SK-N-SH (cell line): ENCODE measurements around the gene SPACA1. TPM values are rescaled to one million over a fixed set of nuclear protein-coding genes. Genes with fewer than 3 reads are reported as not detected.

Experiments
- CTCF ChIA-PET: fragments of 300-600, 350-600 bp; formaldehyde crosslinking; extraction: SDS; loops from one replicate; lab custom pipeline; 2021; lab: Yijun Ruan, JAX
- POLR2A ChIA-PET: fragments of 350-600 bp; sonication (Branson Sonifier 250); formaldehyde crosslinking; extraction: SDS; loops from one replicate; lab custom pipeline; 2020; ENCODE audit warnings: antibody characterized with exemption, inconsistent platforms; lab: Yijun Ruan, JAX
- DNase-seq: peaks from one replicate; pipeline ENCODE4 v3.0.0; 2012
- H2AFZ ChIP-seq: fragments of 200-600 bp; sonication (generic); 2 replicates; pipeline ENCODE4 v1.8.1; 2016; ENCODE audit warnings: antibody characterized with exemption, mild to moderate bottlenecking, low read depth
- H3F3A ChIP-seq: fragments of 200-600 bp; sonication (generic); replicated peaks from 2 replicates; pipeline ENCODE3; 2016; ENCODE audit warnings: antibody characterized with exemption, mild to moderate bottlenecking; ENCODE audit not compliant: insufficient read depth
- H3K27ac ChIP-seq, 2 experiments: fragments of 200-500 bp in 1 of 2; fragments of 200-600 bp in 1 of 2; sonication (Bioruptor generic) in 1 of 2; sonication (generic), shearing (Covaris generic) in 1 of 2; 2 replicates each; pipeline versions ENCODE4 v1.5.1 to v1.6.1; 2014 to 2016; ENCODE audit warnings: low read depth in 2 of 2, inconsistent platforms in 1 of 2, low read length in 1 of 2, mild to moderate bottlenecking in 1 of 2, mixed read lengths in 1 of 2
- H3K27me3 ChIP-seq: fragments of 200-600 bp; sonication (generic), shearing (Covaris generic); 2 replicates; pipeline ENCODE4 v1.6.1; 2016; ENCODE audit warnings: mixed run types; ENCODE audit not compliant: insufficient read depth
- H3K36me3 ChIP-seq, 2 experiments: fragments of 200-500 bp in 1 of 2; fragments of 200-600 bp in 1 of 2; sonication (Bioruptor generic) in 1 of 2; sonication (generic) in 1 of 2; replicated peaks in 1 of 2; 2 replicates each; pipeline versions ENCODE3 to v1.5.1; 2014 to 2016; ENCODE audit warnings: low read length in 1 of 2, mild to moderate bottlenecking in 1 of 2; ENCODE audit not compliant: insufficient read depth in 2 of 2, control insufficient read depth in 1 of 2
- H3K4me1 ChIP-seq, 2 experiments: fragments of 200-500 bp in 1 of 2; fragments of 200-600 bp in 1 of 2; sonication (Bioruptor generic) in 1 of 2; sonication (generic), shearing (Covaris generic) in 1 of 2; 2 replicates each; pipeline versions ENCODE4 v1.5.1 to v1.6.1; 2014 to 2016; ENCODE audit warnings: low read depth in 1 of 2, low read length in 1 of 2, mixed run types in 1 of 2; ENCODE audit not compliant: insufficient read depth in 2 of 2, control insufficient read depth in 1 of 2
- H3K4me2 ChIP-seq: fragments of 200-600 bp; sonication (generic), shearing (Covaris generic); 2 replicates; pipeline ENCODE4 v1.6.1; 2017; ENCODE audit warnings: mixed run types
- H3K4me3 ChIP-seq, 2 experiments: fragments of 200-500 bp in 1 of 2; fragments of 200-600 bp in 1 of 2; sonication (Bioruptor generic) in 1 of 2; sonication (generic), shearing (Covaris generic) in 1 of 2; 2 replicates each; pipeline versions ENCODE4 v1.5.1 to v1.8.1; 2014 to 2016; ENCODE audit warnings: low read depth in 2 of 2, inconsistent platforms in 1 of 2, low read length in 1 of 2, mild to moderate bottlenecking in 1 of 2, mixed read lengths in 1 of 2, moderate library complexity in 1 of 2
- H3K79me2 ChIP-seq: fragments of 200-600 bp; sonication (generic); 2 replicates; pipeline ENCODE4 v1.8.1; 2017; ENCODE audit warnings: mild to moderate bottlenecking; ENCODE audit not compliant: insufficient read depth
- H3K9ac ChIP-seq: fragments of 200-600 bp; sonication (generic); 2 replicates; pipeline ENCODE4 v1.6.1; 2017; ENCODE audit warnings: mixed run types
- H3K9me2 ChIP-seq: fragments of 200-600 bp; sonication (generic); 2 replicates; pipeline ENCODE4 v1.6.1; 2017; ENCODE audit warnings: mixed run types
- H3K9me3 ChIP-seq: fragments of 200-600 bp; sonication (generic); 2 replicates; pipeline ENCODE4 v1.6.1; 2017; ENCODE audit warnings: mixed run types, mild to moderate bottlenecking, moderate library complexity
- H4K20me1 ChIP-seq: fragments of 200-600 bp; sonication (generic); 2 replicates; pipeline ENCODE4 v1.6.1; 2017; ENCODE audit warnings: mild to moderate bottlenecking, mixed run types; ENCODE audit not compliant: insufficient read depth
- FOXJ3 ChIP-seq: sonication (generic); formaldehyde crosslinking; IDR thresholded peaks from 2 replicates; pipeline ENCODE4 v1.5.1; 2020; ENCODE audit warnings: mild to moderate bottlenecking, missing genetic modification reagents
- FOXM1 ChIP-seq: IDR thresholded peaks from 2 replicates; pipeline ENCODE4 v1.4.0; 2012; ENCODE audit warnings: low read depth, mild to moderate bottlenecking
- GATA2 ChIP-seq: sonication (generic); formaldehyde crosslinking; IDR thresholded peaks from 2 replicates; pipeline ENCODE4 v1.5.0; 2020; ENCODE audit warnings: mild to moderate bottlenecking, missing genetic modification reagents
- JUND ChIP-seq: IDR thresholded peaks from 2 replicates; pipeline ENCODE4 v1.4.0; 2012
- MXI1 ChIP-seq: IDR thresholded peaks from 2 replicates; pipeline ENCODE4 v1.6.1; 2012; ENCODE audit warnings: mild to moderate bottlenecking, low read depth, low read length, improper control_type of control experiment
- NFIC ChIP-seq: IDR thresholded peaks from 2 replicates; pipeline ENCODE4 v1.4.0; 2012; ENCODE audit warnings: borderline replicate concordance
- RAD21 ChIP-seq: IDR thresholded peaks from 2 replicates; pipeline ENCODE4 v1.6.1; 2012; ENCODE audit warnings: mild to moderate bottlenecking, low read length
- RXRA ChIP-seq: IDR thresholded peaks from 2 replicates; pipeline ENCODE4 v1.4.0; 2012; ENCODE audit warnings: low read depth, mild to moderate bottlenecking, borderline replicate concordance
- SIN3A ChIP-seq: IDR thresholded peaks from 2 replicates; pipeline ENCODE4 v1.6.1; 2012; ENCODE audit warnings: low read depth, mild to moderate bottlenecking, low read length, moderate library complexity, borderline replicate concordance
- TAF1 ChIP-seq: IDR thresholded peaks from 2 replicates; pipeline ENCODE4 v1.6.1; 2012; ENCODE audit warnings: low read depth, mild to moderate bottlenecking, low read length, moderate library complexity, borderline replicate concordance
- TCF12 ChIP-seq: IDR thresholded peaks from 2 replicates; pipeline ENCODE4 v1.4.0; 2012
- YY1 ChIP-seq: IDR thresholded peaks from 2 replicates; pipeline ENCODE4 v1.4.0; 2012; ENCODE audit warnings: low read depth, mild to moderate bottlenecking
- WGBS: methylation state at CpG from one replicate; pipeline ENCODE4 v1.1.6; 2017; ENCODE audit warnings: low lambda C conversion rate; 5-methylcytosine and 5-hydroxymethylcytosine counted together
- polyA plus RNA-seq, 3 experiments: library from polyadenylated mRNA; depleted of rRNA; stranded (reverse); fragments of >200 nt; gene quantifications; 2 replicates each; pipeline ENCODE4 v1.2.3, GENCODE V29; 2012
- TF ChIP-seq, protein P1 (sequence below): fragments of 200-600 bp; sonication (generic); IDR thresholded peaks from 2 replicates; pipeline ENCODE4 v1.6.1; 2017; ENCODE audit warnings: antibody characterized with exemption, mild to moderate bottlenecking, moderate library complexity
- TF ChIP-seq, protein P2 (sequence below): IDR thresholded peaks from 2 replicates; pipeline ENCODE4 v1.4.0; 2012; ENCODE audit warnings: low read depth, borderline replicate concordance
- TF ChIP-seq, protein P3 (sequence below): IDR thresholded peaks from 2 replicates; pipeline ENCODE4 v1.4.0; 2012; ENCODE audit warnings: low read depth, borderline replicate concordance
- TF ChIP-seq, protein P4 (sequence below): fragments of 150-350 bp; IDR thresholded peaks from 2 replicates; pipeline ENCODE4 v1.6.1; 2017; ENCODE audit warnings: antibody characterized with exemption, low read length, low read depth, borderline replicate concordance
- TF ChIP-seq, protein P5 (sequence below): fragments of 150-350 bp; IDR thresholded peaks from 2 replicates; pipeline ENCODE4 v1.6.1; 2016; ENCODE audit warnings: mild to moderate bottlenecking, low read depth, low read length

The SPACA1 gene
- polyA plus RNA-seq, 1 of the 3 experiments (the other 2 are of a cell fraction): not detected

DNA sequence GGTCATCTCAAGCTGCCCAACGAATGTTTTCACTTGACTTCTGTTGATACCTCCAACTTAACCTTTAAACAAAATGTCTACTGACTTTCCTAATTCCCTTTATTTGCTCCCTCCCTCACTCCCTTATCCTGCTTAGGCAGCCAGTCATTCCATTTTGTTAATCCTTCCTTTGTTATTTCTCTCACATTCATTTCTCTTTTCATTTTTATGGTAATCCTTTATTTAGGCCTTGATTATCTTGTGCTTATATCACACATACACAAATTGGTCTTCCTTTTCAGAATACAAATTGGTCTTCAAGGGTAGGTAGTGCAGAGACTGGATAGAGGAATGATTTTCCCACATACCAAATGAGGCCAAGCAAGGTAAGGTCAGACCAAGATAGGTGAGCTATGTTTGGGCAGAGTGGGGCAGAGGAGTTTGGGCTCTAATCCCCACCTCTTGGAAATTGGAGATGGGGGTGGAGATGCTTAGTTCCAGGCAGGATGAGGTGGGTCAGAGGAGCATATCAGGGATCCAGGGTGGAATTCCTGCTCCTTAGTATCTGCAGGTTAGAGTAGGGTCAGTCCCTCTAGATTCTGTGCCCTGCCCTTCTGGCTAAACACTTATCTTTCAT, 2.0 kb upstream of the SPACA1 start:
- no peak for DNase-seq
- TF ChIP-seq JUND (no peak), YY1 (no peak), GATA2 (CRISPR knock-in tag) (no peak), TAF1 (no peak), FOXJ3 (CRISPR knock-in tag) (no peak), RXRA (no peak), RAD21 (no peak), SIN3A (no peak), NFIC (no peak), FOXM1 (no peak), MXI1 (no peak), TCF12 (no peak)
- TF ChIP-seq, protein P1, sequence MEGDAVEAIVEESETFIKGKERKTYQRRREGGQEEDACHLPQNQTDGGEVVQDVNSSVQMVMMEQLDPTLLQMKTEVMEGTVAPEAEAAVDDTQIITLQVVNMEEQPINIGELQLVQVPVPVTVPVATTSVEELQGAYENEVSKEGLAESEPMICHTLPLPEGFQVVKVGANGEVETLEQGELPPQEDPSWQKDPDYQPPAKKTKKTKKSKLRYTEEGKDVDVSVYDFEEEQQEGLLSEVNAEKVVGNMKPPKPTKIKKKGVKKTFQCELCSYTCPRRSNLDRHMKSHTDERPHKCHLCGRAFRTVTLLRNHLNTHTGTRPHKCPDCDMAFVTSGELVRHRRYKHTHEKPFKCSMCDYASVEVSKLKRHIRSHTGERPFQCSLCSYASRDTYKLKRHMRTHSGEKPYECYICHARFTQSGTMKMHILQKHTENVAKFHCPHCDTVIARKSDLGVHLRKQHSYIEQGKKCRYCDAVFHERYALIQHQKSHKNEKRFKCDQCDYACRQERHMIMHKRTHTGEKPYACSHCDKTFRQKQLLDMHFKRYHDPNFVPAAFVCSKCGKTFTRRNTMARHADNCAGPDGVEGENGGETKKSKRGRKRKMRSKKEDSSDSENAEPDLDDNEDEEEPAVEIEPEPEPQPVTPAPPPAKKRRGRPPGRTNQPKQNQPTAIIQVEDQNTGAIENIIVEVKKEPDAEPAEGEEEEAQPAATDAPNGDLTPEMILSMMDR: no peak
- TF ChIP-seq, protein P2, sequence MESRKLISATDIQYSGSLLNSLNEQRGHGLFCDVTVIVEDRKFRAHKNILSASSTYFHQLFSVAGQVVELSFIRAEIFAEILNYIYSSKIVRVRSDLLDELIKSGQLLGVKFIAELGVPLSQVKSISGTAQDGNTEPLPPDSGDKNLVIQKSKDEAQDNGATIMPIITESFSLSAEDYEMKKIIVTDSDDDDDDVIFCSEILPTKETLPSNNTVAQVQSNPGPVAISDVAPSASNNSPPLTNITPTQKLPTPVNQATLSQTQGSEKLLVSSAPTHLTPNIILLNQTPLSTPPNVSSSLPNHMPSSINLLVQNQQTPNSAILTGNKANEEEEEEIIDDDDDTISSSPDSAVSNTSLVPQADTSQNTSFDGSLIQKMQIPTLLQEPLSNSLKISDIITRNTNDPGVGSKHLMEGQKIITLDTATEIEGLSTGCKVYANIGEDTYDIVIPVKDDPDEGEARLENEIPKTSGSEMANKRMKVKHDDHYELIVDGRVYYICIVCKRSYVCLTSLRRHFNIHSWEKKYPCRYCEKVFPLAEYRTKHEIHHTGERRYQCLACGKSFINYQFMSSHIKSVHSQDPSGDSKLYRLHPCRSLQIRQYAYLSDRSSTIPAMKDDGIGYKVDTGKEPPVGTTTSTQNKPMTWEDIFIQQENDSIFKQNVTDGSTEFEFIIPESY: no peak
- TF ChIP-seq, protein P3, sequence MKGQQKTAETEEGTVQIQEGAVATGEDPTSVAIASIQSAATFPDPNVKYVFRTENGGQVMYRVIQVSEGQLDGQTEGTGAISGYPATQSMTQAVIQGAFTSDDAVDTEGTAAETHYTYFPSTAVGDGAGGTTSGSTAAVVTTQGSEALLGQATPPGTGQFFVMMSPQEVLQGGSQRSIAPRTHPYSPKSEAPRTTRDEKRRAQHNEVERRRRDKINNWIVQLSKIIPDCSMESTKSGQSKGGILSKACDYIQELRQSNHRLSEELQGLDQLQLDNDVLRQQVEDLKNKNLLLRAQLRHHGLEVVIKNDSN: no peak
- TF ChIP-seq, protein P4, sequence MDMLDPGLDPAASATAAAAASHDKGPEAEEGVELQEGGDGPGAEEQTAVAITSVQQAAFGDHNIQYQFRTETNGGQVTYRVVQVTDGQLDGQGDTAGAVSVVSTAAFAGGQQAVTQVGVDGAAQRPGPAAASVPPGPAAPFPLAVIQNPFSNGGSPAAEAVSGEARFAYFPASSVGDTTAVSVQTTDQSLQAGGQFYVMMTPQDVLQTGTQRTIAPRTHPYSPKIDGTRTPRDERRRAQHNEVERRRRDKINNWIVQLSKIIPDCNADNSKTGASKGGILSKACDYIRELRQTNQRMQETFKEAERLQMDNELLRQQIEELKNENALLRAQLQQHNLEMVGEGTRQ: no peak
- TF ChIP-seq, protein P5, sequence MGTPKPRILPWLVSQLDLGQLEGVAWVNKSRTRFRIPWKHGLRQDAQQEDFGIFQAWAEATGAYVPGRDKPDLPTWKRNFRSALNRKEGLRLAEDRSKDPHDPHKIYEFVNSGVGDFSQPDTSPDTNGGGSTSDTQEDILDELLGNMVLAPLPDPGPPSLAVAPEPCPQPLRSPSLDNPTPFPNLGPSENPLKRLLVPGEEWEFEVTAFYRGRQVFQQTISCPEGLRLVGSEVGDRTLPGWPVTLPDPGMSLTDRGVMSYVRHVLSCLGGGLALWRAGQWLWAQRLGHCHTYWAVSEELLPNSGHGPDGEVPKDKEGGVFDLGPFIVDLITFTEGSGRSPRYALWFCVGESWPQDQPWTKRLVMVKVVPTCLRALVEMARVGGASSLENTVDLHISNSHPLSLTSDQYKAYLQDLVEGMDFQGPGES: no peak
- no peak overlapping the region for H3K4me2 ChIP-seq
- no peaks in the 10 kb centered on the region for H3K9me3 ChIP-seq
- no peaks in the 10 kb centered on the region for H3K36me3 ChIP-seq
- H3K27me3 ChIP-seq: no peaks in the 10 kb centered on the region
- no peaks in the 10 kb centered on the region for H3K9me2 ChIP-seq
- H3K4me1 ChIP-seq: no peaks in the 10 kb centered on the region
- CTCF ChIA-PET: no interaction called here
- POLR2A ChIA-PET: no interaction called here
- no peaks in the 10 kb centered on the region for H4K20me1 ChIP-seq
- H3K4me3 ChIP-seq: no peak overlapping the region
- no peak overlapping the region for H2AFZ ChIP-seq
- H3K79me2 ChIP-seq: no peaks in the 10 kb centered on the region
- 12% methylated on average over 1 of the region's 1 CpG for WGBS
- H3F3A ChIP-seq: no peaks in the 10 kb centered on the region
- no peak overlapping the region for H3K27ac ChIP-seq
- no peak overlapping the region for H3K9ac ChIP-seq
